NCI-H2227 (cell line): Measurements from ENCODE around the gene OR5AK2.
"Not testable (repeated sequence)": the region's sequence is repeated elsewhere in the genome, so short reads cannot be mapped to it uniquely, and the experiment has no call there.

Experiments used
- DNase-seq: peaks from one replicate; lab custom pipeline; 2025; ENCODE audit not compliant: unreplicated experiment; lab: John Stamatoyannopoulos, UW

The OR5AK2 gene, protein sequence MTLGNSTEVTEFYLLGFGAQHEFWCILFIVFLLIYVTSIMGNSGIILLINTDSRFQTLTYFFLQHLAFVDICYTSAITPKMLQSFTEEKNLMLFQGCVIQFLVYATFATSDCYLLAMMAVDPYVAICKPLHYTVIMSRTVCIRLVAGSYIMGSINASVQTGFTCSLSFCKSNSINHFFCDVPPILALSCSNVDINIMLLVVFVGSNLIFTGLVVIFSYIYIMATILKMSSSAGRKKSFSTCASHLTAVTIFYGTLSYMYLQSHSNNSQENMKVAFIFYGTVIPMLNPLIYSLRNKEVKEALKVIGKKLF

DNA sequence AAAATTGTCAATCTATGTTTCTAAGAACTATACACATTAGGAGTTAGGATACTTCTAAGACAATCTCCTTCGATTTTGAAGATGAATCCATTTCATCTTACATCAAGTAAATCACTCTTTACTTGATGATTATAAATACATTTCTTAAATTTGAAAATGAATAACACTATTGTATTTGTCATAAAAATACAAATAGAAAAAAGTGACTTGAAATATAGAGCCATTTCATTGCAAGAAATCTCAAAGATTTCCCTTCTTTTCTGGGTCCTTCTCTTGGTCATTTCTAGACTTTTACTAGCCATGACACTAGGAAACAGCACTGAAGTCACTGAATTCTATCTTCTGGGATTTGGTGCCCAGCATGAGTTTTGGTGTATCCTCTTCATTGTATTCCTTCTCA is at the start of gene OR5AK2:
OR5AK2 (plus strand) TSS at position 301 of the 400 bp plus-strand sequence; CDS start at position 301, 0 bp downstream.
- no peak for DNase-seq

- not testable (repeated sequence) for DNase-seq
Measured at GRCh38 chr11:56945526-56945925, 43.2 kb upstream of the OR5AK2 start.

GRCh38 chr11:56948991-56949515 is 39.7 kb upstream of the OR5AK2 start:
- DNase-seq, result no peak

DNA sequence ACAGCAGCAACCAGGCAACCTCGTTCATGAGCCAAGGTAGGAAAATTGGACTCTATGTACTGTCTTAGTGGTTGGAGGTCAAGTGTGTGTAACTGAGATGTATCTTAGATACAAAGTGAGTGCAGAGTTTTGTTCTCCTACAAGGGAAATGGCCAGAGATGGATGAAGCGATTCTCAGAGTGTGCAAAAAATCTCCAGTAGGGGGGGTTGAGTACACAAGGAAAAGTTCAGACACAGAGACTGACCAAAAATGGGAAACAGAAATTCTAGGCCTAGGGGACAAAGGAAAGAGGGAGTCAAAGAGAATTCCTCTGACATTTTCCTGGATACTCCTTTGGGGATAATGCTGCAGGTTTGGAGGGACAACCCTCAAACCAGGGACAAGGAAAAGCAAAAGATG is 38.2 kb upstream of the OR5AK2 start:
- no peak for DNase-seq

GRCh38 chr11:56953907-56954306 is 34.8 kb upstream of the OR5AK2 start:
- DNase-seq, result not testable (repeated sequence)

- DNase-seq, result no peak
Measured at GRCh38 chr11:56961609-56962008, 27.1 kb upstream of the OR5AK2 start.

DNA sequence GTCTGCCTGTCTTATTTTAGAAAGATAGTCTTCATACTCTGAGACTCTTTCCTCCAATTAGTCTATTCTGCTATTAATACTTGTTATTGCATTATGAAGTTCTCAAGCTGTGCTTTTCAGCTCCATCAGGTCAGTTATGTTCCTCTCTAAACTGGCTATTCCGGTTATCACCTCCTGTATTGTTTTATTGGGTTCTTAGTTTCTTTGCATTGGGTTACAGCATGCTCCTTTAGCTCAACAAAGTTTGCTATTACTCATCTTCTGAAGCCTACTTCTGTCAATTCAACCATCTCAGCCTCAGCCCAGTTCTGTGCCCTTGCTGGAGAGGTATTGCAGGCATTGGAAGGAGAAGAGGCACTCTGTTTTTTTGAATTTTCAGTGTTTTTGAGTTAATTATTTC is 21.0 kb upstream of the OR5AK2 start:
- DNase-seq, result no peak

DNA sequence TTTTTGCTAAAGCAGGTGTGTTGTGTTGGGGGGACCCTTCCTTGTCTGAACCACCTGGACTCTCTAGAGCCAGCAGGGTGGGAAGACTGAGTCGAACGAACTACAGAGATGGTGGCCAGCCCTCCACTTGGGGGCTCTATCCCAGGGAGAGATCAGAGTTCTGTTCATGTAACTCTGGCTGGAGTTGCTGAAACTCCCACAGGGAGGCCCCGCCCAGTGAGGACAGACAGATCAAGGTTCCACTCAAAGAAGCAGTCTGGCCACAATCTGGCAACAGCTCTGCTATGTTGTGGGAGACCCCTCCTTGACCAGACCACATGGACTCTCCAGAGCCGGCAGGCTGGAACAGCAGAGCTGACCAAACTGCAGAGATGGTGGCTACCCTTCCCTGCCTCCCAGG is 20.2 kb upstream of the OR5AK2 start:
- no peak for DNase-seq

DNA sequence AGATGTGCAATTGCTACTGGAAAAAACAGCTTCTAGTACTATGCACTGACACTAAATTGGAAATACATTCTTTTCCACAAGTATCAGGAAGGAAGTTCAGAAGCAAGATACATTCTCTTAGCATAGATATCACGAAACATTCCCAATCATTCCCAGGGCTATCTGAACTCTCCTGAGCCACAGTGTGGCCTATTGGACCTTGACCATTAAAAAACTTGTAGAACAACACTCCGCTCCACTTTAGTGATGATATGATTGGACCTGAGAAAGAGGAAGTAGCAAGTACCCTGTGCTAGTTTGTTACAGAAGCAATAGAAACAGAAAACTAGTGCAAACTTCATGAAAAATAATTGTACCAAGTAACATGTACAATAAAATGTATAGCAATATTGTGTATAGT is 11.4 kb upstream of the OR5AK2 start:
- no peak for DNase-seq

GRCh38 chr11:56990702-56991101 is 2.0 kb downstream of the OR5AK2 start:
- no peak for DNase-seq

GRCh38 chr11:56994532-56994931 is 5.8 kb downstream of the OR5AK2 start:
- DNase-seq, result no peak

DNA sequence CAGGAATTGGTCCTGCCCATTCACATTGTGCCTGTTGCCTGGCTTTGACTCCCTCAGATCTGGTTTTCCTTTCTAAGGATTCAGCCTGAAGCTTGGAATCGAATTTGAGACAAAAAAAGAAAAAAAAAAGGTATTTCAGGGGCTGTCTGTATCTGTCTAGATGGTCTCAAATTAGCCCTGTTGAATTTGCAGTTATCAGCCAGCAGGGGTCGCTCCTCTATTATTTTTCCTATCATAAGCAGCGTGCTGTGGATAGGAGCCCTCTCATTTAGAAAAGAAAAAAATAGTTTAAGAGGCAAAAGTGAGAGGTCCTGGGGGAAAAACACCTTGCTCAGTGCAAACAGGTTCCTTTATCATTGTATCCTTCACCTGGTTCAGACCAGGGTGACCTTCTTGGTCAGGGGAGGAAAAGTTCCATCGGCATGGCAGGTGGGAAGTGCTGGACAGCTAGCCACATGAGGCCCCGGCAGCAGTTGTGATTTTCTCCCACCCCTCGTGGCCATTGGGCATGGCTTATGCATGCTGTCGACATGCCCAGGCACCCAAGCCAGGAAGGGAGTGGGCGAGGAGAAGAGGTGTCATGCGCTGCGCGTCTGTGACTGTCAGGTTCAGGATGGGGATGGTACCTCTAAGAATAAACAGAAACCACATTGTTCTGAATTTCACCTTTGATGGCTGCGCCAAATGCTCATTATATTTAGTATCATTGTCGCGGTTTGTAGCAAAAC is 13.1 kb downstream of the OR5AK2 start:
- no peak for DNase-seq

DNA sequence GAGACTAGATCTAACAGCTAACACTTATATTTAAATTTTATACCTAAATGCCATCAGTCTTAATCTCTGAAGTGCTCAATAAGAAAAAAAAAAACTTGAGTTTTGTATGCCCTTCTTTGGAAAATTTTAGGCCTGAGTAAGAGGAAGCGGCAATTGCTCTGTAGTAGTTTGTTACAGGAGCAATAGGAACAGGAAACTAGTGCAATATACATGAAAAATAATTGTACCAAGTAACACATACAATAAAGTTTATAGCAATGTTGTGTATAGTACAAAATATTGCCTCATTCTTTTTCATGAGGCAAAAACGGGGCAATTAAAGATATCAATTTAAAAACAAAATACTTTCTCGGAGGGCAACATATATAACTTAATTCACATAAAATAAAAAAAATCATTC is 19.7 kb downstream of the OR5AK2 start:
- no peak for DNase-seq

- no peak for DNase-seq
Measured at GRCh38 chr11:57015679-57016078, 27.0 kb downstream of the OR5AK2 start.

GRCh38 chr11:57031556-57031955 is 42.8 kb downstream of the OR5AK2 start:
- DNase-seq, result no peak
